ENCODE data around the gene NELFE. TPM values are rescaled to one million over a fixed set of nuclear protein-coding genes. Genes with fewer than 3 reads are reported as not detected.
"Not testable (repeated sequence)": the region's sequence is repeated elsewhere in the genome, so short reads cannot be mapped to it uniquely, and the experiment has no call there.

The NELFE gene, protein sequence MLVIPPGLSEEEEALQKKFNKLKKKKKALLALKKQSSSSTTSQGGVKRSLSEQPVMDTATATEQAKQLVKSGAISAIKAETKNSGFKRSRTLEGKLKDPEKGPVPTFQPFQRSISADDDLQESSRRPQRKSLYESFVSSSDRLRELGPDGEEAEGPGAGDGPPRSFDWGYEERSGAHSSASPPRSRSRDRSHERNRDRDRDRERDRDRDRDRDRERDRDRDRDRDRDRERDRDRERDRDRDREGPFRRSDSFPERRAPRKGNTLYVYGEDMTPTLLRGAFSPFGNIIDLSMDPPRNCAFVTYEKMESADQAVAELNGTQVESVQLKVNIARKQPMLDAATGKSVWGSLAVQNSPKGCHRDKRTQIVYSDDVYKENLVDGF
- total RNA-seq: 10 to 100 TPM; 49.2 to 53.1 (median 50.9) TPM
- 45.8 TPM for polyA plus RNA-seq
- long read RNA-seq, donor 1, transcript NELFE-202 (11 exons, 1,584 nt): major isoform, 71 of 88 reads
- long read RNA-seq, donor 1, partial matches to known transcripts: 3 of 88 reads
- long read RNA-seq, donor 1, other reads (novel, unspliced or antisense): 11 of 88 reads
- long read RNA-seq, donor 2, transcript NELFE-202 (11 exons, 1,584 nt): major isoform, 47 of 60 reads
- long read RNA-seq, donor 2, partial matches to known transcripts: 5 of 60 reads
- long read RNA-seq, donor 2, other reads (novel, unspliced or antisense): 5 of 60 reads
- long read RNA-seq, donor 3, transcript NELFE-202 (11 exons, 1,584 nt): major isoform, 199 of 265 reads
- long read RNA-seq, donor 3, transcript NELFE-208 (10 exons, 1,543 nt): minor isoform, 15 of 265 reads
- long read RNA-seq, donor 3, partial matches to known transcripts: 14 of 265 reads
- long read RNA-seq, donor 3, other reads (novel, unspliced or antisense): 37 of 265 reads
- long read RNA-seq, donor 4, transcript NELFE-202 (11 exons, 1,584 nt): major isoform, 39 of 52 reads
- long read RNA-seq, donor 4, partial matches to known transcripts: 4 of 52 reads
- long read RNA-seq, donor 4, other reads (novel, unspliced or antisense): 6 of 52 reads

DNA sequence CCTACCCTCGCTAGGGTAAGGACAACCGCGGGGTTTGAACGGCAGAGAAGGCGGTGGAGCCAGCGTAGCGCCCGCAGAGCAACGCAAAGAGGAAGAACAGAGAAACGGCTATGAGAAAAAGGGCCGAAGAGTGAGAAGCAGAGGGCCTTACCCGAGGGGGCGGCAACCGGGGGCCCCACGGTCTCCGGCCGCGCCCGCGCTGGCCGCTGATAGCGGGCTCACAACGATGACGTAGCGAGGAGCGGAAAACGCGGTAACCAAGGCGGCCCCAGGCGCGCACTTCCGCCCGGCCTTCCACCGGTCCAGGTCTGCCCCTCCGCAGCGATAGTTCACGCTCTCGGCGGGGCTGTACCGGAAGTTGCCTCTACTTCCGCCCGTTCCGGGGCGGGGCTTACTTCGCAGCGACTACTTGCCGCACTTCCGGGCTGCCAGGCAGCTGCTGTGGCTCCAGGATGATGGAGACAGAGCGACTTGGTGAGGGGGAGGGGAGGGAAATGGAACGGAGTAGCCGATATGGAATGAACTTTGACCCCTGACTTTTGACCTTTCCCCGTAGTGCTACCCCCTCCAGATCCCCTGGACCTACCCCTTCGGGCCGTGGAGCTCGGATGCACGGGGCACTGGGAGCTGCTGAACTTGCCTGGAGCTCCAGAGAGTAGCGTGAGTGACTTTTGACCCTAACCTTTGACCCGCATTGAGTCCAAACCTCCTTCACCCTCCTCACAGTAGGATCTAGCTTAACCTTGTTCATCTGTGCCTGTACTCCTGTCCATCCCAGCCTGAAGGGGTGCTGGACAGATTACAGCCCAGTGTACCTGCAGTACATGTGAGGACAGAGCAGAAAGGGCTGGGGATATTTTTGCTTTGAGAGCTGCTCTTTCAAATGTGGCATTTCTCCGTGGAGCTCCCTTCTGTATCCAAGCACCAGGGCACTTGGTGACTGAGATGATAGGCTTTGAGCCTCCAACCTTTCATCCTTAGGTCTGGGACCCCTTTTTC lies at the start of gene NELFE, which contains the start of gene SKIC2:
Gene NELFE (minus strand): TSS at position 231 of the 999 bp plus-strand sequence. CDS start 525 bp downstream, outside the sequence.
Gene SKIC2 (plus strand): TSS at position 435 of the 999 bp plus-strand sequence. CDS start 18 bp downstream, at position 453.
- no peaks in the 10 kb centered on the region for H3K27me3 ChIP-seq (ENCODE audit: control insufficient read depth, insufficient read depth)
- WGBS: under 1% methylated on average over 59 of the region's 59 CpGs
- H3K27ac ChIP-seq (ENCODE audit: low read length): peak within 1 kb of the TSS; percentile 67
- no peaks in the 10 kb centered on the region for H3K9me3 ChIP-seq (ENCODE audit: control insufficient read depth, low read length)
- H3K4me3 ChIP-seq (ENCODE audit: low read length): peak within 1 kb of the TSS; percentile 73
- intact Hi-C loops (cut with DNase I): loop anchor here (5.0 to 10.0 kb wide), 4 partner anchors 54 to 274 kb away; partner anchors contain the start of genes ZBTB12 (in 3 of the 4), LY6G5C (in 2 of the 4) and EHMT2 (in 1 of the 4)
- ATAC-seq: peak; percentile 98 to 99
- no peaks in the 10 kb centered on the region for H3K4me1 ChIP-seq (ENCODE audit: control insufficient read depth, insufficient read depth, low read length)
- peak; percentile 99 for DNase-seq

DNA sequence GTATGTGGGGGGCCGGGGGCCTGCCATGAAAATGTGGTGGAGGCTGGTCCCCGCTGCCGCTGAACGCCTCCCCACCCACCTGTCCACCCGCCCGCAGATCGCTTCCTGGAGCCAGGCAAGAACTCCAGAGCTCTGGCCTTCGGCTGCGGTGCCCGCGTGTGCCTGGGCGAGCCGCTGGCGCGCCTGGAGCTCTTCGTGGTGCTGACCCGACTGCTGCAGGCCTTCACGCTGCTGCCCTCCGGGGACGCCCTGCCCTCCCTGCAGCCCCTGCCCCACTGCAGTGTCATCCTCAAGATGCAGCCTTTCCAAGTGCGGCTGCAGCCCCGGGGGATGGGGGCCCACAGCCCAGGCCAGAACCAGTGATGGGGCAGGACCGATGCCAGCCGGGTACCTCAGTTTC lies 49.3 kb upstream of the NELFE start:
- peak in 1 of 3 donors; percentile 25 for DNase-seq
- ATAC-seq; H3K27me3 ChIP-seq (ENCODE audit: control insufficient read depth, insufficient read depth); H3K4me3 ChIP-seq (ENCODE audit: low read length); H3K9me3 ChIP-seq (ENCODE audit: control insufficient read depth, low read length); H3K27ac ChIP-seq (ENCODE audit: low read length); H3K4me1 ChIP-seq (ENCODE audit: control insufficient read depth, insufficient read depth, low read length); intact Hi-C loops (cut with DNase I): not testable (repeated sequence)
- WGBS: no CpG with 5 or more reads among the region's 24 CpGs

DNA sequence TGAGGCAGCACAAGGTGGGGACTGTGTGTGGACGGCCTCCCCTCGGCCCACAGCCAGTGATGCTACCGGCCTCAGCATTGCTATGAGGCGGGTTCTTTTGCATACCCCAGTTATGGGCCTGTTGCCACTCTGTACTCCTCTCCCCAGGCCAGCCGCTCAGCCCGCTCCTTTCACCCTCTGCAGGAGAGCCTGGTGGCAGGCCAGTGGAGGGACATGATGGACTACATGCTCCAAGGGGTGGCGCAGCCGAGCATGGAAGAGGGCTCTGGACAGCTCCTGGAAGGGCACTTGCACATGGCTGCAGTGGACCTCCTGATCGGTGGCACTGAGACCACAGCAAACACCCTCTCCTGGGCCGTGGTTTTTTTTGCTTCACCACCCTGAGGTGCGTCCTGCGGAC lies 48.3 kb upstream of the NELFE start:
- H3K27ac ChIP-seq (ENCODE audit: low read length); H3K4me3 ChIP-seq (ENCODE audit: low read length); ATAC-seq; H3K4me1 ChIP-seq (ENCODE audit: control insufficient read depth, insufficient read depth, low read length); H3K9me3 ChIP-seq (ENCODE audit: control insufficient read depth, low read length); intact Hi-C loops (cut with DNase I); H3K27me3 ChIP-seq (ENCODE audit: control insufficient read depth, insufficient read depth): not testable (repeated sequence)
- 66% methylated on average over 12 of the region's 12 CpGs for WGBS
- DNase-seq: peak in 1 of 3 donors; percentile 11

DNA sequence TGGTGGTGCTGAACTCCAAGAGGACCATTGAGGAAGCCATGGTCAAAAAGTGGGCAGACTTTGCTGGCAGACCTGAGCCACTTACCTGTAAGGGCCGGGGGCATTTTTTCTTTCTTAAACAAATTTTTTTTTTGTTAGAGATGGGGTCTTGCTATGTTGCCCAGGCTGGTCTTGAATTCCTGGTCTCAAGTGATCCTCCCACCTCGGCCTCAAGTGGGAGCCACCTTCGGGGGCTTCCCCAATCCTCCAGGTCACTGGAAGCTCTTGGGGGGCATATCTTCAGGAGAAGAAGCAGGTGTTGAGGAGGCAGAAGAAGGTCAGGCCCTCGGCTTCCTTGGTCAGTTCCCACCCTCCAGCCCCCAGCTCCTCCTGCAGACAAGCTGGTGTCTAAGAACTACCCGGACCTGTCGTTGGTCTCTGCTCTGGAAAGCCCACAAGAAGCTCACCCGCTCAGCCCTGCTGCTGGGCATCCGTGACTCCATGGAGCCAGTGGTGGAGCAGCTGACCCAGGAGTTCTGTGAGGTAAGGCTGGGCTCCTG lies 47.3 kb upstream of the NELFE start:
- DNase-seq; H3K27me3 ChIP-seq (ENCODE audit: control insufficient read depth, insufficient read depth); H3K27ac ChIP-seq (ENCODE audit: low read length); ATAC-seq; H3K4me3 ChIP-seq (ENCODE audit: low read length); H3K4me1 ChIP-seq (ENCODE audit: control insufficient read depth, insufficient read depth, low read length); H3K9me3 ChIP-seq (ENCODE audit: control insufficient read depth, low read length); intact Hi-C loops (cut with DNase I): not testable (repeated sequence)
- WGBS: 77% methylated on average over 8 of the region's 8 CpGs

DNA sequence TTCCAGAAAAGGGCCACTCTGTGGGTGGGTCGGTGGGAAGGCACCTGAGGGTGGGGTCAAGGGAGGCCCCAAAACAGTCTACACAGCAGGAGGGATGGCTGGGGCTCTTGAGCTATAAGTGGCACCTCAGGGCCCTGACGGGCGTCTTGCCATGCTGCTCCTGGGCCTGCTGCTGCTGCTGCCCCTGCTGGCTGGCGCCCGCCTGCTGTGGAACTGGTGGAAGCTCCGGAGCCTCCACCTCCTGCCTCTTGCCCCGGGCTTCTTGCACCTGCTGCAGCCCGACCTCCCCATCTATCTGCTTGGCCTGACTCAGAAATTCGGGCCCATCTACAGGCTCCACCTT lies 46.7 kb upstream of the NELFE start:
- H3K9me3 ChIP-seq (ENCODE audit: control insufficient read depth, low read length); ATAC-seq; intact Hi-C loops (cut with DNase I); H3K27me3 ChIP-seq (ENCODE audit: control insufficient read depth, insufficient read depth); H3K4me3 ChIP-seq (ENCODE audit: low read length); H3K4me1 ChIP-seq (ENCODE audit: control insufficient read depth, insufficient read depth, low read length); H3K27ac ChIP-seq (ENCODE audit: low read length): not testable (repeated sequence)
- peak; percentile 12 to 52 (median 30) for DNase-seq
- 69% methylated on average over 6 of the region's 9 CpGs for WGBS

DNA sequence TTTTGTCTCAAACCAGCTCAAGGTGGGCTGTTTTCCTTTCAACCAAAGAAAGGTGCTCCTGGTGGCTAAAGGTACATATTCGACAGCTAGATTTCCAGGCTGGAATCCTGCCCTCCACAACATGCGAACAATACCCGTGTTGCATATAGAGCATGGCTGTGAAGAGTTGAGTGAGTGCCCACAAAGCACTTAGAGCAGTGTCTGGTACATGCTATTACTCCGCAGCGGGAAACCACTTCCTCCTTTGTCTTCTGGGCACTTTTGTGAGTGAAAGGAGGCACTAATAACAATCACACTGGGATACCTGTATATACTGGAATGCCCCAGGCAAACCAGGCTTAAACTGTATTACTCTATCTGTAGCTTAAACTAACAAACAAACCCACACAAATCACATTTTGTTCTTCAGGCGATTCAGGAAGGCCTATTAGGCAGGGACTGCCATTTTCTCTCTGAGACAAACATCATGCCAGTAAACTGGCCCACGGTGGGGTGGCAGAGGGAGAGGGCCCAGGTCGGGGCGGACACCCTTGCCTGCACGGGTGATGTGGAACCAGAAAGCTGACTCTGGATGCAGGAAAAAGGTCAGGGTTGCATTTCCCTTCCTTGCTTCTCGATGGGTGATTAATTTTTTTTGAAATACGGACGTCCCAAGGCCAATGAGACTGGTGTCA lies 46.2 kb upstream of the NELFE start:
- H3K4me3 ChIP-seq (ENCODE audit: low read length); ATAC-seq; intact Hi-C loops (cut with DNase I); H3K27ac ChIP-seq (ENCODE audit: low read length); H3K9me3 ChIP-seq (ENCODE audit: control insufficient read depth, low read length); H3K4me1 ChIP-seq (ENCODE audit: control insufficient read depth, insufficient read depth, low read length); H3K27me3 ChIP-seq (ENCODE audit: control insufficient read depth, insufficient read depth): not testable (repeated sequence)
- WGBS: 69% methylated on average over 9 of the region's 13 CpGs
- DNase-seq: peak in 1 of 3 donors; percentile 32

DNA sequence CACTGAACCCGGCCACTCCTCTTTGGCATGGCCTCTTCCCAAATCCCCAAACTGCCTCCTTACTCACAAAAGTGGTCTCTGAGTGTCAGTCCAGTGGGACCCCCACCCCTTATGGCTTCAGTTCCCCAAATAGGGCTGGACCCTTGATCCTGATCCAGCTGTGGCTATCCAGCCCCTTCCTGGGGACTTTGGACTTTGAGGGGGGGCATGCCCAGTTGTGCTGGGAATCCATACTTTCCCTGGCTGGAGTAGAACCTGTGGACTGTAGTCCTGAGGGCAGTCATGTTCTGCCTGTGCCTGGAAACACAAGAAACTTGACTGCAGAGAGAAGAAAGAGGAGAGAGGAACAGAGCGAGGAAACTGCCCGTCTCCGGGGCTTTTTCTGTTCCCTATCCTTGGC lies 45.6 kb upstream of the NELFE start:
- H3K4me3 ChIP-seq (ENCODE audit: low read length); ATAC-seq; H3K27me3 ChIP-seq (ENCODE audit: control insufficient read depth, insufficient read depth); intact Hi-C loops (cut with DNase I); H3K4me1 ChIP-seq (ENCODE audit: control insufficient read depth, insufficient read depth, low read length); DNase-seq; H3K9me3 ChIP-seq (ENCODE audit: control insufficient read depth, low read length); H3K27ac ChIP-seq (ENCODE audit: low read length): not testable (repeated sequence)
- WGBS: 73% methylated on average over 4 of the region's 4 CpGs

DNA sequence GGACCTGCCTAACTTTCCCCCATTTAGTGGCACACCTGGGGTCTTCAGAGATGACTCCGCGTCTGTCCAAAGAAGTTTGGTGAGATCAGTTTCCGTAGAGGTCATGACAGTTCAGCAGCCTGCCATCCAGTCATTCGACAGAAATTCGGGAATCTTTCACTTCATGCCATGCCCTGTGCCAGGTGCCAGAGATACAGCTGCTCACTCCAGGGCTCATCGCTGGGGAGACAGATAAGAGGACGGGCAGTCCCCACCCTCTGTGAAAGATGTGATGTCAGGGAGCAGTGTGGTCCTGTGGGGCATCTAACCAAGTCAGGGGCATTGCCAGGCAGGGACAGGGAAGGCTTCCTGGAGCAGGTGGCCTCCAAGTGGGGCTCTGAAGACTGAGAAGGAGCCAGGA lies 44.5 kb upstream of the NELFE start:
- H3K27me3 ChIP-seq (ENCODE audit: control insufficient read depth, insufficient read depth); intact Hi-C loops (cut with DNase I); H3K4me3 ChIP-seq (ENCODE audit: low read length); H3K4me1 ChIP-seq (ENCODE audit: control insufficient read depth, insufficient read depth, low read length); H3K27ac ChIP-seq (ENCODE audit: low read length); DNase-seq; H3K9me3 ChIP-seq (ENCODE audit: control insufficient read depth, low read length): not testable (repeated sequence)
- ATAC-seq: peak in 1 of 2 donors; percentile 51
- WGBS: no CpG with 5 or more reads among the region's 7 CpGs

DNA sequence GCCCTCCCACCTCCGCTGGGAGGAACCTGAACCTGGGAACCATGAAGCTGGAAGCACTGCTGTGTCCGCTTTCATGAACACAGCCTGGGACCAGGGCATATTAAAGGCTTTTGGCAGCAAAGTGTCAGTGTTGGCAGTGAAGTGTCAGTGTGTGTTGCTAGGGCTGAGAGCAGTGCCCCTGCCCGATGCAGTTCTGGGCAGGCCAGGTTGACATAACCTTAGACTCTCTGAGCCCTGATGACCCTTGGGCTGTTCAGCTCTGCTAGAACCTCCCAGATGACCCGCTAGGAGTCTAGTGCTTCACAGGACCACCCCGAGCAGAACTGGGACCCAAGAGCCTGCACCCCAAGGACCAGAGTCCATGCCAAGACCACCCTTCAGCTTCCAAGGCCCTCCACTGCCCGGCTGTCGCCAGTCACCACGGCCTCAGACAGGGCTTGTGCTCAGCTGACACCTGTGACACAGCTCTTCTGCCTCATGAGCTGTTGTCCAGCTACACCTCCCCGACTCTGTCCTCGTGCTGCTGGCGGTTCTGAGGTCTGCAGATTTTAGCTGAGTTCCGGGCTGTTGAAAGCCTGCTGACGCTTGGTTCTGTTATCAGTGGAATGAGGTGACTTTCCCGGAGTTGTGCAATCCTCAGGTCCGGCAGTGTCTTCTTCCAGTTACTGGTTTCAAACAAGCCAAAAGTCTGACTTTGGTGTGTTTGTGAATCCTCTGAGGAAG lies 43.9 kb upstream of the NELFE start:
- H3K4me1 ChIP-seq (ENCODE audit: control insufficient read depth, insufficient read depth, low read length); H3K27me3 ChIP-seq (ENCODE audit: control insufficient read depth, insufficient read depth); H3K9me3 ChIP-seq (ENCODE audit: control insufficient read depth, low read length); intact Hi-C loops (cut with DNase I); H3K27ac ChIP-seq (ENCODE audit: low read length); DNase-seq; H3K4me3 ChIP-seq (ENCODE audit: low read length): not testable (repeated sequence)
- WGBS: no CpG with 5 or more reads among the region's 15 CpGs
- peak; percentile 51 to 67 for ATAC-seq

All from right cardiac atrium (tissue), 5 donors.